IMR-90 (cell line): Measurements from ENCODE around the gene ALDH7A1.

ENCODE experiments used
- BHLHE40 ChIP-seq: fragments of 150-350 bp; IDR thresholded peaks from 2 replicates; pipeline ENCODE4 v1.6.1; 2016; ENCODE audit warnings: mild to moderate bottlenecking, low read depth, low read length
- CHD1 ChIP-seq: IDR thresholded peaks from 2 replicates; pipeline ENCODE4 v1.6.1; 2012; ENCODE audit warnings: low read depth, low read length, improper control_type of control experiment
- FOS ChIP-seq: fragments of 150-350 bp; IDR thresholded peaks from 2 replicates; pipeline ENCODE4 v1.6.1; 2016; ENCODE audit warnings: low read depth, low read length
- MXI1 ChIP-seq: IDR thresholded peaks from 2 replicates; pipeline ENCODE4 v1.6.1; 2012; ENCODE audit warnings: low read depth, mild to moderate bottlenecking, low read length, moderate library complexity, borderline replicate concordance
- POLR2A ChIP-seq: IDR thresholded peaks from 2 replicates; pipeline ENCODE4 v1.6.1; 2012; ENCODE audit warnings: mild to moderate bottlenecking, low read depth, low read length
- RAD21 ChIP-seq: IDR thresholded peaks from 2 replicates; pipeline ENCODE4 v1.6.1; 2012; ENCODE audit warnings: low read length, improper control_type of control experiment
- RCOR1 ChIP-seq: IDR thresholded peaks from 2 replicates; pipeline ENCODE4 v1.6.1; 2012; ENCODE audit warnings: mild to moderate bottlenecking, low read length, improper control_type of control experiment; ENCODE audit not compliant: insufficient replicate concordance
- SMC3 ChIP-seq: fragments of 150-350 bp; IDR thresholded peaks from 2 replicates; pipeline ENCODE4 v1.6.1; 2016; ENCODE audit warnings: low read depth, mild to moderate bottlenecking, antibody characterized with exemption, low read length, moderate library complexity
- TF ChIP-seq, protein P1 (sequence below): conservative IDR thresholded peaks from 2 replicates; pipeline ENCODE4 v1.5.1; 2012; ENCODE audit warnings: mild to moderate bottlenecking, low read depth, low read length, improper control_type of control experiment

- TF ChIP-seq, protein P1, sequence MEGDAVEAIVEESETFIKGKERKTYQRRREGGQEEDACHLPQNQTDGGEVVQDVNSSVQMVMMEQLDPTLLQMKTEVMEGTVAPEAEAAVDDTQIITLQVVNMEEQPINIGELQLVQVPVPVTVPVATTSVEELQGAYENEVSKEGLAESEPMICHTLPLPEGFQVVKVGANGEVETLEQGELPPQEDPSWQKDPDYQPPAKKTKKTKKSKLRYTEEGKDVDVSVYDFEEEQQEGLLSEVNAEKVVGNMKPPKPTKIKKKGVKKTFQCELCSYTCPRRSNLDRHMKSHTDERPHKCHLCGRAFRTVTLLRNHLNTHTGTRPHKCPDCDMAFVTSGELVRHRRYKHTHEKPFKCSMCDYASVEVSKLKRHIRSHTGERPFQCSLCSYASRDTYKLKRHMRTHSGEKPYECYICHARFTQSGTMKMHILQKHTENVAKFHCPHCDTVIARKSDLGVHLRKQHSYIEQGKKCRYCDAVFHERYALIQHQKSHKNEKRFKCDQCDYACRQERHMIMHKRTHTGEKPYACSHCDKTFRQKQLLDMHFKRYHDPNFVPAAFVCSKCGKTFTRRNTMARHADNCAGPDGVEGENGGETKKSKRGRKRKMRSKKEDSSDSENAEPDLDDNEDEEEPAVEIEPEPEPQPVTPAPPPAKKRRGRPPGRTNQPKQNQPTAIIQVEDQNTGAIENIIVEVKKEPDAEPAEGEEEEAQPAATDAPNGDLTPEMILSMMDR, result no peak
- TF ChIP-seq FOS (no peak), POLR2A (no peak), SMC3 (no peak), RAD21 (no peak), RCOR1 (no peak), CHD1 (no peak), BHLHE40 (no peak), MXI1 (no peak)
Measured at GRCh38 chr5:126561908-126562307, 33.1 kb downstream of the ALDH7A1 start.
